Endodermal cell (in vitro differentiated cells): ENCODE data around the gene VDR. TPM values are rescaled to one million over a fixed set of nuclear protein-coding genes. Genes with fewer than 3 reads are reported as not detected.

Source experiments
- DNase-seq: peaks from one replicate; pipeline ENCODE4 v3.0.0-alpha.2; 2017
- H3K27ac ChIP-seq: 2 replicates; pipeline ENCODE4 v1.5.1; 2013; ENCODE audit warnings: mild to moderate bottlenecking, low read depth, low read length, moderate library complexity
- H3K27me3 ChIP-seq: 2 replicates; pipeline ENCODE4 v1.6.1; 2013; ENCODE audit warnings: mild to moderate bottlenecking, low read length, moderate library complexity; ENCODE audit not compliant: insufficient read depth, control insufficient read depth, poor library complexity, severe bottlenecking
- H3K36me3 ChIP-seq: 2 replicates; pipeline ENCODE4 v1.7.0; 2013; ENCODE audit warnings: mild to moderate bottlenecking, low read length, moderate library complexity; ENCODE audit not compliant: control insufficient read depth, insufficient read depth
- H3K4me1 ChIP-seq: one replicate; pipeline ENCODE4 v1.7.0; 2013; ENCODE audit warnings: low read length; ENCODE audit not compliant: control insufficient read depth, insufficient read depth
- H3K4me3 ChIP-seq: 2 replicates; pipeline ENCODE4 v1.5.1; 2013; ENCODE audit warnings: mild to moderate bottlenecking, low read length, moderate library complexity
- H3K9ac ChIP-seq: 2 replicates; pipeline ENCODE4 v1.6.1; 2013; ENCODE audit warnings: mild to moderate bottlenecking, low read length, moderate library complexity; ENCODE audit not compliant: poor library complexity, severe bottlenecking; ENCODE audit errors: extremely low read depth
- H3K9me3 ChIP-seq: 2 replicates; pipeline ENCODE4 v1.6.1; 2013; ENCODE audit warnings: mild to moderate bottlenecking, low read length, moderate library complexity; ENCODE audit not compliant: control insufficient read depth
- H3K27ac Mint-ChIP-seq: 2 replicates; pipeline ENCODE4 v1.8.0; 2020; ENCODE audit warnings: mixed read lengths
- H3K27me3 Mint-ChIP-seq: 2 replicates; pipeline ENCODE4 v1.8.0; 2021; ENCODE audit warnings: mild to moderate bottlenecking, mixed read lengths; ENCODE audit not compliant: insufficient read depth
- H3K36me3 Mint-ChIP-seq: 2 replicates; pipeline ENCODE4 v1.8.0; 2020; ENCODE audit warnings: low read depth, mixed read lengths
- H3K4me1 Mint-ChIP-seq: 2 replicates; pipeline ENCODE4 v1.8.0; 2020; ENCODE audit warnings: mixed read lengths
- H3K4me3 Mint-ChIP-seq: 2 replicates; pipeline ENCODE4 v1.8.0; 2020; ENCODE audit warnings: mild to moderate bottlenecking, moderate library complexity, mixed read lengths
- H3K9me3 Mint-ChIP-seq: 2 replicates; pipeline ENCODE4 v1.8.0; 2020; ENCODE audit warnings: mild to moderate bottlenecking, mixed read lengths
- CTCF ChIP-seq: fragments of 200-600 bp; sonication (generic); conservative IDR thresholded peaks from 2 replicates; pipeline ENCODE4 v1.5.0; 2021; ENCODE audit warnings: antibody characterized with exemption, mild to moderate bottlenecking
- WGBS, 2 experiments: methylation state at CpG; one replicate each; pipeline versions ENCODE4 v1.1.5 to v1.1.7; 2013; ENCODE audit warnings: missing lambda C conversion rate in 2 of 2, mixed read lengths in 1 of 2; ENCODE audit not compliant: insufficient coverage in 1 of 2, insufficient read length in 1 of 2; 5-methylcytosine and 5-hydroxymethylcytosine counted together
- total RNA-seq, 2 donors: library from RNA; stranded (reverse); fragmentation: NEBNext Ultra II Directional in 1 of 2; extraction: Animal tissue kit (Norgen Biotek cat#: 25700) in 1 of 2; gene quantifications; 2 replicates in 1 of 2; 3 replicates in 1 of 2; pipeline ENCODE4 v1.2.1, GENCODE V29; 2021

VDR gene
- total RNA-seq, 2 donors from 2014 or later = 0.04 TPM; not detected in 1

DNA sequence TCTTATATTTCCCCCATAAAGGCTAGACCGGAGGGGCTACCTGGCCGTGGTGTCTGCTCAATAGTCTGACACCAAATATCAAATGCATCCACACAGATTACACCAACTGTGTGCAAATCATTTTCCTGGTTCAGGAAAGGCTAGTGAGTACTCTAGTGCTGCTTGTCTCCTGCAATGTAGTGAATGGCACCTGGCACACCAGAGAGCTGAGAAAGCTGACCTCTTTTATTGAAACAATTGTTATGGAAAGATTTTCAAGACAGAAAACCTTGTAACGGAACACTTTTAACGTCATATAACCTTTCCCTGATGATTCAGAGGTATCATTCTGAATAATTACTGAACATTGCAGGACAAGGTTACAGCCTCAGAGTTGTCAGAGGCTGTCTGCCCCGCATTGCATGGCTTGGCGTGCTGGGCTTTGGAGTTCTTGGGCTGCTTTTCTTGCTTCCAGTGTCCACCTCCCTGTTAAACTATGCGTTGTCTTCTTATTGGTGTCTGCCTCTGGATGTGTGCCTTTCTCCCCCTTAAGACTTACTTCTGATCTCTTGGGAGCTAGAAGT, 44.4 kb downstream of the VDR start:
- no peaks in the 10 kb centered on the region for H3K9me3 ChIP-seq
- no peaks in the 10 kb centered on the region for H3K36me3 ChIP-seq
- no peak overlapping the region for H3K4me3 ChIP-seq
- no peak for DNase-seq
- Mint-ChIP-seq H3K4me1 (no peaks in the 10 kb centered on the region), H3K4me3 (no peak overlapping the region), H3K9me3 (no peaks in the 10 kb centered on the region), H3K27me3 (peaks cover 9% of the 10 kb centered on the region), H3K36me3 (no peaks in the 10 kb centered on the region), H3K27ac (no peak overlapping the region)
- H3K27ac ChIP-seq = no peak overlapping the region
- no peak for TF ChIP-seq CTCF
- no peaks in the 10 kb centered on the region for H3K27me3 ChIP-seq
- H3K9ac ChIP-seq = no peak overlapping the region
- H3K4me1 ChIP-seq = no peaks in the 10 kb centered on the region
- WGBS, 2 experiments = 92 to 93% methylated on average over 5 to 7 of the region's 7 CpGs

DNA sequence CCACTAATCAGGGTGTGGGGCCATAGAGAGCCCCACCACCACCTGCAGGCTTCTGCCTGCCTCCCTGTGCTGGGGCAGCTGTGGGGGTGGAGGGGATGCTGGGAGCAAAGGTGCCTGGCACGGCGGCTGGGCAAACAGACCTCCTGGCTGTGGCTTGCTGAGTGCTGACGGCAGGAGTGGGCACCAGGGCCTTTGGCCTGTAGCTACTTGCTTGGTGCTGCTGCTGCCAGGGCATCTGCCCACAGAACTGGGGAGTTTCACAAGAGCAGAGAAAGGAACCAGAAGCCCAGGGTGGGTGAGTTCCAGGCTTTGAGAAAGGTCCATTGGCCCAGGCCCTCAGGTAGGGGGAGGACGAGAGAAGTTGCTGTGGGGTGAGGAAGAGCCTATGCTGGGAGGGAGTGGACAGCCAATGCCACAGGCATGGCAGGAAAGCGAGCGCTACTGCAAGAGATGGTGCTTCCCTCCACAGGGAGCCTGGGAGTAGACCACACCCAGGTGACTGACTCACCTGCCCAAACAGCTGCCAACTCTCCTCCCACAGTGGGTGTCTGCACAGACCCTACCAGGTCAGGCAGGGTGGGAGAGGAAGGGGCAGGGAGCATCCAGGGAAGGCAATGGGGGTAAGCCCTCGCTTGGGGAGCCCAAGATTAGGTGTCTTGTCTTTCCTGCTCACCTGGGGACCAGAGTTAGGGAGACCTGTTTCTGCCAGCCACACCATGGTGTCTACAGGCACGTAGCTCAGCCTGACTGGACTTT, 46.1 kb downstream of the VDR start:
- no peaks in the 10 kb centered on the region for H3K9me3 Mint-ChIP-seq
- H3K4me3 ChIP-seq = no peak overlapping the region
- H3K4me1 Mint-ChIP-seq = no peaks in the 10 kb centered on the region
- no peaks in the 10 kb centered on the region for H3K4me1 ChIP-seq
- no peaks in the 10 kb centered on the region for H3K36me3 Mint-ChIP-seq
- TF ChIP-seq CTCF = no peak
- no peaks in the 10 kb centered on the region for H3K27me3 ChIP-seq
- peaks cover 9% of the 10 kb centered on the region for H3K27me3 Mint-ChIP-seq
- H3K27ac ChIP-seq = no peak overlapping the region
- H3K4me3 Mint-ChIP-seq = no peak overlapping the region
- no peak overlapping the region for H3K9ac ChIP-seq
- no peaks in the 10 kb centered on the region for H3K9me3 ChIP-seq
- H3K27ac Mint-ChIP-seq = no peak overlapping the region
- DNase-seq = peak; percentile 48
- 92 to 94% methylated on average over 3 to 8 of the region's 8 CpGs for WGBS, 2 experiments
- no peaks in the 10 kb centered on the region for H3K36me3 ChIP-seq

- TF ChIP-seq CTCF = no peak
- H3K9me3 ChIP-seq = no peaks in the 10 kb centered on the region
- H3K27me3 Mint-ChIP-seq = peaks cover 9% of the 10 kb centered on the region
- DNase-seq = peak; percentile 36
- no peaks in the 10 kb centered on the region for H3K36me3 Mint-ChIP-seq
- no peak overlapping the region for H3K27ac Mint-ChIP-seq
- H3K4me1 ChIP-seq = peaks cover 5% of the 10 kb centered on the region
- no peak overlapping the region for H3K4me3 Mint-ChIP-seq
- WGBS, 2 experiments = 89 to 95% methylated on average over 10 to 17 of the region's 17 CpGs
- H3K27me3 ChIP-seq = no peaks in the 10 kb centered on the region
- peaks cover 5% of the 10 kb centered on the region for H3K4me1 Mint-ChIP-seq
- H3K9ac ChIP-seq = no peak overlapping the region
- no peaks in the 10 kb centered on the region for H3K36me3 ChIP-seq
- H3K27ac ChIP-seq = no peak overlapping the region
- H3K4me3 ChIP-seq = no peak overlapping the region
- no peaks in the 10 kb centered on the region for H3K9me3 Mint-ChIP-seq
Measured at GRCh38 chr12:47856721-47857575, 47.8 kb downstream of the VDR start.
